Stimulated activated CD4-positive, alpha-beta T cell treated with anti-CD3 and anti-CD28 coated beads, Interleukin-4, amount 100 ng/mL, for 24 hours (primary cell): ENCODE results near the gene ENO3.

Experiments used
- DNase-seq: peaks from one replicate; pipeline ENCODE4 v3.0.0-alpha.2; 2020

Gene ENO3

DNA sequence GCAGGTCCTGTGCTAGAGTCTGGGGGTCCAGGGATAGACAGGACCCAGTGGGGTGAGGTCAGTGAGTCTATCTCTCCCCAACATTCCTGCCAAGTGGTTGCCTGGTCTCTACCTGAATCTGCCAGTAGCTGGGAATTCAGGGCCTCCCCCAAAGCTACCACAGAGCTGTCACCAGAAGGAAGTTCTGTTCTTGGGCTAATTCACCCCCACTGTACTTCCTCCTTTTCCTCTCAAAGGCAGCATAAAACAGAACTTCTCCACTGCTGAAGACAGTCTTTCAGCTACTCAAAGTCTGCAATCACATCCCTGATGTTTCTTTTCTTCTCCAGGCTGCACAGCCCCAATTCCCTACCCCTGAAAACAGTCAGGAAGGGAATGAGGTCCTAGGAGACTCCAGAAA is 27.8 kb downstream of the ENO3 start:
- DNase-seq = no peak

- peak; percentile 68 for DNase-seq
Observed at GRCh38 chr17:4980644-4981216, 29.8 kb downstream of the ENO3 start.

DNA sequence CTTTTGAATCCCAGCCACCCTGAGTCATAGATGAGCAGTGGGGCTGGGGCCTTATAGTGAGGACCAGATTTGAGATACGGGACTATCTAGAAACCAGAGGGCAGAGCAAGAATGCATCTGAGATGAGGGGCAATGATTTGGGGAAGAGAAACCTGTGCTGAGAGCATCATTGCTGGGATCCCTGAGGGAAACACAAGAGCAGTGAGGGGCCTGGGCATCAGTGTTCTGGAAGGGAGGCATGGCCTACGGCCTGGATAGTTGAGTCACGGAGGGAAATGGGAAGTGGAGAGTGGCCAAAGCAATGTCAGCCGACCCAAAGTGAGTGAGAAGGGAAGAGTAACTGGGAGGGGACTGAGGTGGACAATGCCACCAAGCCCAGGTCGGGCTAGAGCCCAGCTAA is 31.4 kb downstream of the ENO3 start:
- no peak for DNase-seq

DNA sequence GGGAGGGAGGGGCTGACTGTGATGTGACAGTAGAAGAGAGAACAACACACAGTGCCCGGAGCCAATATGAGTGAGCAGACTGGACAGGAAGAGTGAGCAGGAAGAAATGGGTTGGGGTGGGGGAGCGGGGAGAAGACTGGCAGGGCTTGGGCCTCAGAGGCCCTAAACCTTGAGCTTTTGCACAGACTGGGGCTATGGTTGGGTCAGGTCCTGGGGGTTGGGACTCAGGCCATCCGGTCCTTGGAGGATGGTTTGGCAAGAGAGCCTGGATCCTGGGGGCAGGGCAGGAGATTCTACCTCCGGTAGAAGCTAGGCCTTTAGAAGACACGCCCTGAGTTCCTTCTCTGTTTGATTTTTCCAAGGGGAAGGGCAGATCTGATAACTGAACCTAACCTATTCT is 35.5 kb downstream of the ENO3 start:
- DNase-seq = no peak

GRCh38 chr17:4986951-4987766 is 36.2 kb downstream of the ENO3 start, which contains the start of gene CAMTA2:
Gene CAMTA2 (minus strand): TSS chr17:4987675. CDS start chr17:4986222, 1,453 bp downstream.
- DNase-seq = peak; percentile 88

GRCh38 chr17:4987767-4988567 is 37.0 kb downstream of the ENO3 start:
- no peak for DNase-seq

DNA sequence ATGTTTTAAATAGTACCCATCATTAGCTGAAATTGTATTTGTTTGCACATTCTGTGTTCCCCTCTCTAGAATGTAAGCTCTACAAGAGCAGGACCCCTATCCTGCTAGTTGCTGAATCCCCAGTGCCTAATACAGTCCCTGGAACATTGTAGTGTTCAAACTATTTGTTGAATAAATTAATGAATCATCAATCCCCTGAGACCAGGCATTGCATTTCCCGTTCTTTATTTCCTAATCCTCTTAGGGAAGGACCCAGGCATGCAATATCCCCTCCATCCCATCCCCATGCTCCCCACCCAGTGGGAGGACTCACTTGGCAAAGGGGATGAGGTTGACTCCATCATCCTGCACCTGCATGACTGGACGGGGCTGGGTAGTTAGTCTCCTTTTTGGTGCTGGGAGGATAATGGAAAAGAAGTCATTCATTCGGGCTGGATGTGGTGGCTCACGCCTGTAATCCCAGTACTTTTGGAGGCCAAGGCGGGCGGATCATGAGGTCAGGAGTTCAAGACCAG is 43.2 kb downstream of the ENO3 start:
- DNase-seq = no peak

DNA sequence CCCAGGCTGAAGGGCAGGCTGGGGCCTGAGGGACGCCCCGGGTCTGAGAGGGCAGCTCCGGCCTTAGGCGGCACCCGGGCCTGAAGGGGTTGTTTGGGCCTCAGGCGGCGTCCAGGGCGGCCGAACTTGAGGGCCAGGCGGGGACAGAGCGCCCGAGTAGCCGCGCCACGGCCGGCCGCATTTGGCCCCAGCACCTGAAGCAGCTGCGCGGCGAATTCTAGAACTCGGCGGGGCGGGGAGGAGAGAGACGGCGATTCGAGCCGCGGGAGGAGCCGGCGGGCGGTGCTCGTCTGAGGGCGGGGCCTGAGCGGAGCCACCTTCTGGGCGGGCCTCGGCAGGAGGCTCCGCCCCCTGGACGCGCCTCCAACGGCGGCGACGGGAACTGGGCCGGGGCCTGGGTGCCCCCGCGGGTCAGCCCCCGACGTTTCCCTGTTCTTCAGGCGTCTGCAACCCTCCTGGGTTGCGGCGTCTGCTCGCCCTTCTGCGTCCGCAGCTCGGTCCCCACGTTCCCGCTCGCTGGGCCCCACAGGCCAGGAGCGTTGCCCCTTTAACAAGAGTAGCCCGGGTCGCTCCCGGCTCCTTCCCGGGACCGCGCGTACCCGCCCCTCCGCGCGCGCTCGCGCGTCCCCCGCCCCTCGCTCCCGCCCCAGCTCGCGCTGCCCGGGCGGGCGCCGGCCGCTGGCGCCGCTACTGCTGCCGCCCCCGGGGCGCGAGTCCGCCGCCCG is 46.5 kb downstream of the ENO3 start, which contains the start of the genes INCA1 and KIF1C:
INCA1 (minus strand) TSS at position 221 of the 725 bp plus-strand sequence. CDS start 3,085 bp downstream, outside the sequence.
KIF1C (plus strand) TSS at position 649 of the 725 bp plus-strand sequence. CDS start 2,297 bp downstream, outside the sequence.
- peak; percentile 89 for DNase-seq

- DNase-seq = peak; percentile 36
Observed at GRCh38 chr17:4998027-4998731, 47.3 kb downstream of the ENO3 start.

DNA sequence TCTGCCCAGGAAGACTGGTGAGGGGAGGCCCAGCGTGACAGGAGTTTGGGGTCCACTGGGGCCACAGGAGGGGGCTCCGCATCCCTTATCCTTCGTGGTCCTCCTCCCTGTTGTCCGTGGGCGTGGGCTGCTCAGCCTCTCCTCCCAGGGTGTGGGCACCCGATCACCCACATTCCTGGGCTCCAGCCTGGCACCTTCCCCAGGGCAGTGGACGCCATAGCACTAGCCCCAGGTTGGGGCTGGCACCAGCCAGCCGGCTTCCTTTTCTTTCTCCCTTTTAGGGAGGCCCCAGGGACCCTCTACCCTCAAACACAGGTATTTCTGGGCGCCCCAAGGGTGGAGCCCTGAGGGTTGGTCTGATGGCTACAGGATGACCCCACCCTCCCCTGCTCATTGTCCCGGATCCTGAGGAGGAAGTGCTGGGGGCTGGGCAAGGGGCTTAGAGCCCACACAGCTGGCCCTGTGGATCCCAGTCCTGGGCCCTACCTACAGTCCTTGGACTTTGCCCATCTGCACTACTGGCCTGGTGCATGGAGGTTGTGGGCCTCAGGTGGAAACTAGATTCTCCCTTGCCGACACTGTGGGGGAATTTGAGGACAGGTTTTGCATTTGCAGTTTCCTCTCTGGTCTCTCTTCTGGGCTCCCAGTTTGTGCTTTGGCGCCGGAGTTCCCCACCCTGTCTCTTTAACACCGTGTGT is 48.0 kb downstream of the ENO3 start:
- no peak for DNase-seq

DNA sequence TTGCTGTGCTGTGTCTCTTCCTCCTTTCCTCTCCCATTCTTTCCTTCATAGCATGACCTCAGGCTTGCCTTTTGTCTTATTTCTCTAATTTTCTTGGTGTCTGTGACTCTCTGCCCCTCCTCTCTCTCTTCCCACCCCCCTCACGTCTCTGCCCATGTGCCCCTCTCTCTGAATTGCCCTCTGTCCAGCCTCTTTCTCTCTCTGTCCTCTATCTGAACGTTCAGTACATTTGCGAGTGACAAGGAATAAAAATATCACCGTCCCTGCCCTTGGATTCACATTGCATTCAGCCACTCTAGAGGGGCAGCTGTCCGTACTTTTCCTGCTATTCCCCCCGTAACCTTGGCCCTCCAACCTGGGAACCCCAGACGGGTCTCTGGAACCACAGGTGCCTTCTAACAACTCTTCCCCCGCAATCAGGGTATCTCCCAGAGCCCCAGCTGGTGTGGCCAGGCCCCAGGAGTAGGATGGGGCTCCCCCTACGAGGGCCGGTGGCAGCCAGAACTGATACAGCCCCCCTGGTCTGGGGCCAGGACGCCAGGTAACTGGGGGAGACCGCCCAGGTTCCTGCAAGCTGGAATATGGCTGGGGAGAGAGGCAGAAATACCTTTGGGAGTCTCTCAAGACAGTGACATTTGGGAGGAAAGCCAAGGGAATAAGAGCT is 48.6 kb downstream of the ENO3 start:
- DNase-seq = no peak

GRCh38 chr17:5000237-5000639 is 49.3 kb downstream of the ENO3 start:
- DNase-seq = no peak

GRCh38 chr17:5002121-5002788 is 51.3 kb downstream of the ENO3 start:
- no peak for DNase-seq

GRCh38 chr17:5003214-5003867 is 52.4 kb downstream of the ENO3 start:
- no peak for DNase-seq
